ENCODE results near the gene PKD1L1. TPM values are rescaled to one million over a fixed set of nuclear protein-coding genes. Genes with fewer than 3 reads are reported as not detected.
"Not testable (repeated sequence)": the region's sequence is repeated elsewhere in the genome, so short reads cannot be mapped to it uniquely, and the experiment has no call there.

Gene PKD1L1
- total RNA-seq, 1 experiment from 2014 or later, result 0.02 TPM

- no peak for DNase-seq
Observed at GRCh38 chr7:47766126-47766525, 182.1 kb downstream of the PKD1L1 start.

GRCh38 chr7:47765373-47765979, 182.8 kb downstream of the PKD1L1 start:
- H3K9me3 ChIP-seq (replicated peaks), result no peaks in the 10 kb centered on the region
- no peak for DNase-seq
- H3K4me1 ChIP-seq, result peaks cover 10% of the 10 kb centered on the region
- no peaks in the 10 kb centered on the region for H3K27me3 ChIP-seq
- no peak overlapping the region for H3K4me3 ChIP-seq
- H3K36me3 ChIP-seq, result no peaks in the 10 kb centered on the region
- H3K27ac ChIP-seq, result no peak overlapping the region

More at GRCh38 chr7:47766126-47766525, 182.1 kb downstream of the PKD1L1 start:
- Histone ChIP-seq H3K4me1 (peaks cover 10% of the 10 kb centered on the region), H3K36me3 (no peaks in the 10 kb centered on the region), H3K9me3 (replicated peaks) (no peaks in the 10 kb centered on the region), H3K27ac (no peak overlapping the region), H3K27me3 (no peaks in the 10 kb centered on the region), H3K4me3 (no peak overlapping the region)

GRCh38 chr7:47764746-47765145, 183.5 kb downstream of the PKD1L1 start:
- no peak for DNase-seq
- no peaks in the 10 kb centered on the region for H3K27me3 ChIP-seq
- no peaks in the 10 kb centered on the region for H3K36me3 ChIP-seq
- peaks cover 10% of the 10 kb centered on the region for H3K4me1 ChIP-seq
- no peaks in the 10 kb centered on the region for H3K9me3 ChIP-seq (replicated peaks)
- H3K4me3 ChIP-seq, result no peak overlapping the region
- H3K27ac ChIP-seq, result no peak overlapping the region

GRCh38 chr7:47763063-47763974, 184.9 kb downstream of the PKD1L1 start:
- Histone ChIP-seq H3K9me3 (replicated peaks) (no peaks in the 10 kb centered on the region), H3K27ac (peak overlapping the region; percentile 38; the same call in 1 of the 2 replicates), H3K27me3 (no peaks in the 10 kb centered on the region), H3K4me3 (no peak overlapping the region), H3K4me1 (peaks cover 10% of the 10 kb centered on the region), H3K36me3 (no peaks in the 10 kb centered on the region)
- DNase-seq, result peak; percentile 32 to 47

- DNase-seq, result no peak
- no peaks in the 10 kb centered on the region for H3K9me3 ChIP-seq (replicated peaks)
- no peak overlapping the region for H3K4me3 ChIP-seq
- H3K27ac ChIP-seq, result no peak overlapping the region
- peaks cover 10% of the 10 kb centered on the region for H3K4me1 ChIP-seq
- H3K36me3 ChIP-seq, result no peaks in the 10 kb centered on the region
- H3K27me3 ChIP-seq, result no peaks in the 10 kb centered on the region
Observed at GRCh38 chr7:47762746-47763062, 185.6 kb downstream of the PKD1L1 start.

- Histone ChIP-seq H3K9me3 (replicated peaks) (no peaks in the 10 kb centered on the region), H3K27ac (no peak overlapping the region), H3K36me3 (no peaks in the 10 kb centered on the region), H3K27me3 (no peaks in the 10 kb centered on the region), H3K4me3 (no peak overlapping the region), H3K4me1 (peaks cover 10% of the 10 kb centered on the region)
- no peak for DNase-seq
Observed at GRCh38 chr7:47762207-47762606, 186.1 kb downstream of the PKD1L1 start.

- Histone ChIP-seq H3K4me3 (no peak overlapping the region), H3K4me1 (peaks cover 10% of the 10 kb centered on the region), H3K27me3 (no peaks in the 10 kb centered on the region), H3K27ac (no peak overlapping the region), H3K9me3 (replicated peaks) (no peaks in the 10 kb centered on the region), H3K36me3 (no peaks in the 10 kb centered on the region)
- DNase-seq, result no peak
Observed at GRCh38 chr7:47759056-47759706, 189.1 kb downstream of the PKD1L1 start.

- no peak overlapping the region for H3K27ac ChIP-seq
Observed at GRCh38 chr7:47758546-47758945, 189.7 kb downstream of the PKD1L1 start.

GRCh38 chr7:47757921-47758411, 190.3 kb downstream of the PKD1L1 start:
- no peak overlapping the region for H3K27ac ChIP-seq
- no peak overlapping the region for H3K4me3 ChIP-seq
- no peaks in the 10 kb centered on the region for H3K36me3 ChIP-seq
- no peaks in the 10 kb centered on the region for H3K27me3 ChIP-seq
- no peaks in the 10 kb centered on the region for H3K9me3 ChIP-seq (replicated peaks)
- H3K4me1 ChIP-seq, result no peaks in the 10 kb centered on the region; the same call in 1 of the 2 replicates
- no peak for DNase-seq

More at GRCh38 chr7:47758546-47758945, 189.7 kb downstream of the PKD1L1 start:
- Histone ChIP-seq H3K9me3 (replicated peaks) (no peaks in the 10 kb centered on the region), H3K36me3 (no peaks in the 10 kb centered on the region), H3K4me3 (no peak overlapping the region), H3K4me1 (peaks cover 5% of the 10 kb centered on the region), H3K27me3 (no peaks in the 10 kb centered on the region)
- DNase-seq, result peak in 1 of 2 experiments; percentile 37

- Histone ChIP-seq H3K4me1 (no peaks in the 10 kb centered on the region; the same call in 1 of the 2 replicates), H3K36me3 (no peaks in the 10 kb centered on the region), H3K27ac (no peak overlapping the region), H3K4me3 (no peak overlapping the region), H3K9me3 (replicated peaks) (no peaks in the 10 kb centered on the region), H3K27me3 (no peaks in the 10 kb centered on the region)
- no peak for DNase-seq
Observed at GRCh38 chr7:47756636-47757035, 191.6 kb downstream of the PKD1L1 start.

GRCh38 chr7:47755248-47755647, 193.0 kb downstream of the PKD1L1 start:
- no peak overlapping the region for H3K4me3 ChIP-seq
- no peak overlapping the region for H3K27ac ChIP-seq
- no peak for DNase-seq
- H3K36me3 ChIP-seq, result no peaks in the 10 kb centered on the region
- no peaks in the 10 kb centered on the region; the same call in 1 of the 2 replicates for H3K4me1 ChIP-seq
- H3K27me3 ChIP-seq, result no peaks in the 10 kb centered on the region
- no peaks in the 10 kb centered on the region for H3K9me3 ChIP-seq (replicated peaks)

GRCh38 chr7:47751724-47752123, 196.5 kb downstream of the PKD1L1 start:
- H3K9me3 ChIP-seq (replicated peaks); H3K4me1 ChIP-seq; H3K36me3 ChIP-seq; H3K27me3 ChIP-seq; DNase-seq; H3K27ac ChIP-seq; H3K4me3 ChIP-seq: not testable (repeated sequence)

- Histone ChIP-seq H3K4me3 (no peak overlapping the region), H3K36me3 (no peaks in the 10 kb centered on the region), H3K9me3 (replicated peaks) (no peaks in the 10 kb centered on the region), H3K4me1 (no peaks in the 10 kb centered on the region), H3K27me3 (no peaks in the 10 kb centered on the region), H3K27ac (no peak overlapping the region)
- DNase-seq, result no peak
Observed at GRCh38 chr7:47751043-47751442, 197.2 kb downstream of the PKD1L1 start.

GRCh38 chr7:47748041-47748440, 200.2 kb downstream of the PKD1L1 start:
- Histone ChIP-seq H3K36me3 (no peaks in the 10 kb centered on the region), H3K27ac (no peak overlapping the region), H3K9me3 (replicated peaks) (no peaks in the 10 kb centered on the region), H3K27me3 (no peaks in the 10 kb centered on the region), H3K4me1 (peaks cover 4% of the 10 kb centered on the region; the same call in 1 of the 2 replicates), H3K4me3 (no peak overlapping the region)
- DNase-seq, result no peak

- Histone ChIP-seq H3K4me3 (no peak overlapping the region), H3K36me3 (no peaks in the 10 kb centered on the region), H3K27ac (no peak overlapping the region), H3K9me3 (replicated peaks) (no peaks in the 10 kb centered on the region), H3K4me1 (peaks cover 6% of the 10 kb centered on the region; the same call in 1 of the 2 replicates), H3K27me3 (no peaks in the 10 kb centered on the region)
- DNase-seq, result no peak
Observed at GRCh38 chr7:47747160-47747559, 201.1 kb downstream of the PKD1L1 start.

Measured in SJCRH30 (cell line).